Ascending aorta (tissue), 2 donors: Measurements from ENCODE around the gene ZNF579. TPM values are rescaled to one million over a fixed set of nuclear protein-coding genes. Genes with fewer than 3 reads are reported as not detected.

Experiments used
- DNase-seq, 2 donors: peaks; one replicate each; pipeline ENCODE4 v3.0.0-alpha.2; 2019; ENCODE audit warnings: low spot score in 2 of 2
- H3K27ac ChIP-seq, 2 donors: fragments of 200-600 bp; sonication (generic); one replicate each; pipeline ENCODE4 v1.5.1; 2016 to 2017; ENCODE audit warnings: mild to moderate bottlenecking in 1 of 2
- H3K27me3 ChIP-seq: fragments of 200-600 bp; sonication (generic); one replicate; pipeline ENCODE4 v1.5.1; 2017
- H3K36me3 ChIP-seq, 2 donors: fragments of 200-600 bp; sonication (generic); one replicate each; pipeline ENCODE4 v1.5.1; 2016
- H3K4me1 ChIP-seq, 2 donors: fragments of 200-600 bp; sonication (generic); one replicate each; pipeline ENCODE4 v1.5.1; 2016 to 2017; ENCODE audit warnings: mild to moderate bottlenecking in 1 of 2
- H3K4me3 ChIP-seq, 2 donors: fragments of 200-600 bp; sonication (generic); one replicate each; pipeline ENCODE4 v1.5.1; 2016 to 2017; ENCODE audit warnings: mild to moderate bottlenecking in 1 of 2
- H3K9me3 ChIP-seq, 2 donors: fragments of 200-600 bp; sonication (generic); one replicate each; pipeline ENCODE4 v1.5.1; 2016
- intact Hi-C: fragments of 100-400 bp; cut with DNase I; formaldehyde crosslinking; loops from one replicate; pipeline ENCODE4 v1.15.1; 2023
- total RNA-seq: library from RNA; depleted of rRNA; stranded (reverse); fragments of >200 nt; gene quantifications from one replicate; pipeline ENCODE4 v1.1.0, GENCODE V29; 2016
- TF ChIP-seq, protein P1 (sequence below), 3 experiments: fragments of 200-600 bp in 2 of 3; fragments of 450-650 bp in 1 of 3; sonication (generic) in 2 of 3; IDR thresholded peaks; one replicate each; pipeline ENCODE4 v1.5.1; 2016 to 2019; ENCODE audit warnings: antibody characterized with exemption in 3 of 3, mild to moderate bottlenecking in 1 of 3, moderate library complexity in 1 of 3

Gene ZNF579
- total RNA-seq, 1 donor from 2014 or later, result 14.2 TPM

DNA sequence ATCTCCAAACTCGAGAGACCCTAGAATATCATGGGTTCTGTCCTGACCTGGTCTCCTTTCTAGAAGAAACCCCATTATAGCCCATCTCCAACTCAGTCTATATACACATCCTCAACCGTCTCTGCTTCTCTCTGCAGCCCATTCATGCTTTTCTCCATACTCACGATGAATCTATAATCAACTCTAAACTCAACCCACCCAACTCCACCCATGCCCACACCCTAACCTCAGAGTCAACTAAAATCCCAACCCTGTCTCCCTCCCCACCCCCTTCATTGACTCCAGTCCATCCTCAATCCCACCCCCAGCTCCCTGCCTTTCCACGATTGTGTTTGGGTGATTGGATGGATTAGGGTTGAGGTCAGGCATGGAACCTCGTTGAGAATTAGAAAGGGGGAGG lies 37.1 kb downstream of the ZNF579 start:
- intact Hi-C loops, result no loop called here
- no peak overlapping the region for H3K27ac ChIP-seq

DNA sequence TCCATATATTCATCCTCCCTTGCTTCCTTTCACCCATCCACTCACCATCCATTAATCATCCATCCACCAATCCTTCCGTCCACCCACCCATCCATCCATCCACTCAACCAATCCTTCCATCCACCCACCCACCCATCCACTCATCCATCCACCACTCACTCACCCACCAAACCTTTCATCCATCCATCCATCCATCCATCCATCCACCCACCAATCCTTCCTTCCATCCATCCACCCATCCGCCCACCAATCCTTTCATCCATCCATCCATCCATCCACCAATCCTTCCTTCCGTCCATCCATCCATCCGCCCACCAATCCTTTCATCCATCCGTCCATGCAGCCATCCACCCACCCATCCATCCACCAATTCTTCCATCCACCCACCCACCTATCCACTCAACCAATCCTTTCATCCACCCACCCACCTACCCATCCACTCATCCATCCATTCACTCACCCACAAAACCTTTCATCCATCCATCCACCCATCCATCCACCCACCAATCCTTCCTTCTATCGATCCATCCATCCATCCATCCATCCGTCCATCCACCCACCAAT lies 38.3 kb downstream of the ZNF579 start:
- Histone ChIP-seq H3K4me3 (no peak overlapping the region), H3K27ac (no peak overlapping the region), H3K36me3 (no peaks in the 10 kb centered on the region), H3K9me3 (no peaks in the 10 kb centered on the region), H3K4me1 (peaks cover 0 to 12% of the 10 kb centered on the region in 2 donors), H3K27me3 (no peaks in the 10 kb centered on the region)
- TF ChIP-seq, protein P1, sequence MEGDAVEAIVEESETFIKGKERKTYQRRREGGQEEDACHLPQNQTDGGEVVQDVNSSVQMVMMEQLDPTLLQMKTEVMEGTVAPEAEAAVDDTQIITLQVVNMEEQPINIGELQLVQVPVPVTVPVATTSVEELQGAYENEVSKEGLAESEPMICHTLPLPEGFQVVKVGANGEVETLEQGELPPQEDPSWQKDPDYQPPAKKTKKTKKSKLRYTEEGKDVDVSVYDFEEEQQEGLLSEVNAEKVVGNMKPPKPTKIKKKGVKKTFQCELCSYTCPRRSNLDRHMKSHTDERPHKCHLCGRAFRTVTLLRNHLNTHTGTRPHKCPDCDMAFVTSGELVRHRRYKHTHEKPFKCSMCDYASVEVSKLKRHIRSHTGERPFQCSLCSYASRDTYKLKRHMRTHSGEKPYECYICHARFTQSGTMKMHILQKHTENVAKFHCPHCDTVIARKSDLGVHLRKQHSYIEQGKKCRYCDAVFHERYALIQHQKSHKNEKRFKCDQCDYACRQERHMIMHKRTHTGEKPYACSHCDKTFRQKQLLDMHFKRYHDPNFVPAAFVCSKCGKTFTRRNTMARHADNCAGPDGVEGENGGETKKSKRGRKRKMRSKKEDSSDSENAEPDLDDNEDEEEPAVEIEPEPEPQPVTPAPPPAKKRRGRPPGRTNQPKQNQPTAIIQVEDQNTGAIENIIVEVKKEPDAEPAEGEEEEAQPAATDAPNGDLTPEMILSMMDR (IDR thresholded peaks at IDR 0.05), result no peak
- intact Hi-C loops, result no loop called here
- no peak for DNase-seq

More for the DNA sequence above, 37.1 kb downstream of the ZNF579 start:
- Histone ChIP-seq H3K27me3 (no peaks in the 10 kb centered on the region), H3K4me3 (no peak overlapping the region), H3K9me3 (no peaks in the 10 kb centered on the region), H3K36me3 (no peaks in the 10 kb centered on the region), H3K4me1 (peaks cover 0 to 20% of the 10 kb centered on the region in 2 donors)
- TF ChIP-seq, protein P1 (IDR thresholded peaks at IDR 0.05), result no peak
- no peak for DNase-seq

DNA sequence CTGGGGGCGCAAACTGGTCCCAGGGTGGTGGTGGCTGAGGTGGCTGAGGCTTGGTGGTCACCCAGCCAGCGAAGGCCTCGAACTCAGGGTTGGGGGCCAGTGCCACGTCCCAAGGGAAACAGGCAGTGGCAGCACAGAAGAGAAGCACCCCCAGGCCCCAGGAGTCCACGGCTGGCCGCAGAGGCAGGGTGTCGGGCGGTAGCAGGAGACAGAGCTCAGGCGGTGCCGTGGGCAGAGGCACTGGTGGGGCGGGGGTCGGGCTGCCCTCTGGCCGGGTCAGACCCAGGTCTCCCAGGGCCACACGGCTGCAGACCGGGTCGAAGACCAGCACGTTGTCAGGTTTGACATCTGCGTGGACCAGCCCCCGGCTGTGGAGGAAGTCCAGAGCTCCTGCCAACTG lies 39.6 kb downstream of the ZNF579 start:
- intact Hi-C loops, result no loop called here
- DNase-seq, result no peak
- H3K9me3 ChIP-seq, result no peaks in the 10 kb centered on the region
- no peaks in the 10 kb centered on the region for H3K27me3 ChIP-seq
- no peaks in the 10 kb centered on the region for H3K36me3 ChIP-seq
- no peak overlapping the region for H3K27ac ChIP-seq
- no peak overlapping the region for H3K4me3 ChIP-seq
- H3K4me1 ChIP-seq, result peaks cover 0 to under 1% of the 10 kb centered on the region in 2 donors
- TF ChIP-seq, protein P1 (IDR thresholded peaks at IDR 0.05), result no peak

DNA sequence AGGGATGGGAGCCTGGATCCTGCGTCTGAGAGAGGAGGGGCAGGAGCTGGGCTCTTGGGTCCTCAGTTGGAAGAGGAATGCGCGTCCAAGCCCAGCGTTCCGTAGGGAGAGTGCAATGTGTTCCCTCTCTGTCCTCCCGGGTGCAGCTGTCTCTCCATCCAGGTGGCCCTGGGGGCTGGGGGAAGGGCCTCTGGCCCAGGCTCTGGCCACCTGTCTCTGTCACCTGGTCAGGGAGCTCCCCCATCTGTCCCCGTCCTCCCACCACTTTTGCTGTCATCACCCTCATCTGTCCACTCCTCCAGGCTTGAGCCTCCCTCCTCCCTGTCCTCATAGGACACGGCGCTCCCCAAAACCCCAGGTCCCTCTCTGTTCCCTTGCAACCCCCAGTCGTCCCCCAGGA lies 40.0 kb downstream of the ZNF579 start:
- intact Hi-C loops, result no loop called here
- no peaks in the 10 kb centered on the region for H3K4me1 ChIP-seq

DNA sequence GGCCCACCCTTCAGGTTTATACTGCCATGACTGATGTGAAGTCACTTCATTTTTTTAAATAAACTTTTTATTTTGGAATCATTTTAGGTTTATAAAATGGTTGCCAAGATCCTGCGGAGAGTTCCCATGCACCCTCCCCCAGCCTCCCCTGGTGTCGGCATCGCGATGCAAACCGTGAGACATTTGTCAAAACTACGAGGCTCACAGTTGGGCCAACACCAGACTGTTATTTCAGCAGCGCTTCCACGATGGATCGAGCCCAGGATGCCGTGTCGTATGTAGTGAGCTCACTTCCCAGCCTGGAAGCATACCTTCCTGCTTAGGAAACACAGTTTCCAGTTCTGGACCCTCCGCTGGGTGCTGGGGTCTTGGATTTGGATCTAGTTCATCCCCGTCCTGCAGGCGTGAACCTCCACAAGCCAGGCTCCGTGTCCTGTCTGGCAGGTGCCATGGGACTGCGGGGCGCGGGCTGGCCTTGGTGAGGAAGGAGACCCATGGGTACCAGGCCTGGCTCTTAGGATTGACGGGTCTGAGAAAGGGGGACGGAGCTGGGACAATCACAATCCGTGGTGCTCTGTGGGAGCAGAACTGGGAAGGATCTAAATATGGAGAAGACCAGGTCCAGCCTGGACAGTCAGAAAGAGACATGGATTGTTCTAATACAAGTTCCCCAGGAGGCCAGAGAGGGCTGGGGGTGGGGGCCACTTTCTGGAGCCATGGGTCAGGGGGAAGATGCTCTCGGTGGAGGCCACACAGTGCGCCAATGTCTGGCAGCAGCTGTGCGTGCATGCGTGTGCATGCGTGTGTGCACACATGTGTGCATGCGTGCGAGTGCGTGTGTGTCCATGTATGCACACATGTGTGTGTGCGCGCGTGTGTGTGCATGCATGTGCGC lies 41.3 kb downstream of the ZNF579 start:
- Histone ChIP-seq H3K27ac (no peak overlapping the region), H3K4me3 (no peak overlapping the region), H3K36me3 (no peaks in the 10 kb centered on the region), H3K27me3 (no peaks in the 10 kb centered on the region), H3K9me3 (no peaks in the 10 kb centered on the region), H3K4me1 (no peaks in the 10 kb centered on the region)
- no peak for DNase-seq
- intact Hi-C loops, result no loop called here
- TF ChIP-seq, protein P1 (IDR thresholded peaks at IDR 0.05), result no peak

More for the DNA sequence above, 40.0 kb downstream of the ZNF579 start:
- H3K27me3 ChIP-seq, result no peaks in the 10 kb centered on the region
- DNase-seq, result no peak
- H3K4me3 ChIP-seq, result no peak overlapping the region
- no peaks in the 10 kb centered on the region for H3K36me3 ChIP-seq
- TF ChIP-seq, protein P1 (IDR thresholded peaks at IDR 0.05), result no peak
- no peak overlapping the region for H3K27ac ChIP-seq
- no peaks in the 10 kb centered on the region for H3K9me3 ChIP-seq
